Loucy (cell line): ENCODE measurements around the gene CCDC43.

Experiments
- EZH2phosphoT487 ChIP-seq: fragments of 200-600 bp; IDR thresholded peaks from 2 replicates; pipeline ENCODE4 v1.6.1; 2018; ENCODE audit warnings: antibody characterized with exemption, mild to moderate bottlenecking, moderate library complexity, borderline replicate concordance
- TF ChIP-seq, protein P1 (sequence below): fragments of 200-600 bp; sonication (generic); conservative IDR thresholded peaks from 2 replicates; pipeline ENCODE4 v1.5.1; 2014; ENCODE audit warnings: mild to moderate bottlenecking, antibody characterized with exemption, low read length

DNA sequence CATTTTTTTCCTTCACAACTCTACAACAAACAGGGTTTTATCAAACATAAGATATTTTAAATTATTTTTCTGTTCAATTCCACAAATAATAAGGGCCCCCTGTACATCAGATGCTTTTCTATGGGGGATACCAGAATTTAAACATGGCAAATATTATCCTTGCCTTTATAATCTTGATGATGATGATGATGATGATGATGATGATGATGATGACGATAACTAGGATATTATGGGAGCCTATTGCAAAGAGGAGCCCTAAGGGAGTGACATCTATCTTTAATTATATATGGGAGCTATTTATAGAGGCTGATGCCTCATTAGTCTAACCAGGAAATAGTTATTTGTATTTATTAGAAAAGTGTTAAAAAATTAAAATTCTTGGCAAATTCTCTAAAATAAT is 26.5 kb downstream of the CCDC43 start:
- TF ChIP-seq, protein P1, sequence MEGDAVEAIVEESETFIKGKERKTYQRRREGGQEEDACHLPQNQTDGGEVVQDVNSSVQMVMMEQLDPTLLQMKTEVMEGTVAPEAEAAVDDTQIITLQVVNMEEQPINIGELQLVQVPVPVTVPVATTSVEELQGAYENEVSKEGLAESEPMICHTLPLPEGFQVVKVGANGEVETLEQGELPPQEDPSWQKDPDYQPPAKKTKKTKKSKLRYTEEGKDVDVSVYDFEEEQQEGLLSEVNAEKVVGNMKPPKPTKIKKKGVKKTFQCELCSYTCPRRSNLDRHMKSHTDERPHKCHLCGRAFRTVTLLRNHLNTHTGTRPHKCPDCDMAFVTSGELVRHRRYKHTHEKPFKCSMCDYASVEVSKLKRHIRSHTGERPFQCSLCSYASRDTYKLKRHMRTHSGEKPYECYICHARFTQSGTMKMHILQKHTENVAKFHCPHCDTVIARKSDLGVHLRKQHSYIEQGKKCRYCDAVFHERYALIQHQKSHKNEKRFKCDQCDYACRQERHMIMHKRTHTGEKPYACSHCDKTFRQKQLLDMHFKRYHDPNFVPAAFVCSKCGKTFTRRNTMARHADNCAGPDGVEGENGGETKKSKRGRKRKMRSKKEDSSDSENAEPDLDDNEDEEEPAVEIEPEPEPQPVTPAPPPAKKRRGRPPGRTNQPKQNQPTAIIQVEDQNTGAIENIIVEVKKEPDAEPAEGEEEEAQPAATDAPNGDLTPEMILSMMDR, result no peak
- no peak for TF ChIP-seq EZH2phosphoT487
